HL-60/S4 treated with retinoic acid at 250 ng/mL for 4 days and 3 days (cell line): ENCODE measurements around the gene EGLN1.

Experiments used
- in situ Hi-C: fragments of 300-500 bp; cut with MboI; formaldehyde crosslinking; loops from 2 replicates; pipeline ENCODE4 v1.7.0; 2022; ENCODE audit warnings: low sequenced_read_pairs

Gene EGLN1

DNA sequence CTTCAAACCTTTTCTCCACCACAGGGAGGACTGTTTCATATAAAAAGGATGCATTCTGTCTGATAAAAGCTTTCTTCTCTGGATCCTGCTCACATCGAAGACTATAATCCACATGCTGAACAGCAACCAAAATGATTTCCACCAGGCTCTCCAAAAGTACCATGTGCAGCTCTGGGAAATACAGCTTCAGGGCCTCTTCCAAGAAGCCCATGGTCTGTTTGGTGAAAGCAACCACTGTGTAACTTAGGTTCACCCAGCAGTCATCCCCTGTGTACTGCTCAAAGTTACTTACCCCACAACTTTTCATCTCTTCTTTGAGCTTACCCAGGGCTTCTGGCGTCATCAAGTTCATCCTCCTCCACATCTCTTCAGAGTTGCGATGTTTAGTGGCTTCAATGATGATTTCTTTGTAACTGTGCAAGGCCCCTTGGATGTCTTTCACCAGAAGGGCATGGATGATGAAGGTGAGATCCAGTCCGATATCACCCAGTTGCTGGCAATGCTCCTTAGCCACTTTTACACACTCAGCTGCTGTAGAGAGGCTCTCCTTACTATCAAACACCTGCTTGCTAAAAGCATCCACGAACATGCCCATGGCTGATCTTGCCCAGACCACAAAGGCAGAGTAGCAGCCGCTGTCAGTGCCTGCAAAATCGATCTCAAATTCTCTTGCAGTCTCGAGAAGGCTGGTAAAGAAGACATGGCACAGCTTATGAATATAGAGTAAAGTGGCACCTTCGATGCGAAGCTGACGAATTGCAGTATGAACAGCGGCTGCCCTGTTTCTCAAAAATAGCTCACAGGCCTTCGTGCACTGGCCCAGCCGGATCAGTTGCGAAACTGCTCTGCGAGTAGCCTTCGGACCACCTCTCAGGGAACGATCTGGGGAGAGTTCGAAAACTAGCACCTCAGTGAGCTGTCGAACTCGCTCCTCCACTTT lies 86.2 kb downstream of the EGLN1 start:
- in situ Hi-C loops = no loop called here

DNA sequence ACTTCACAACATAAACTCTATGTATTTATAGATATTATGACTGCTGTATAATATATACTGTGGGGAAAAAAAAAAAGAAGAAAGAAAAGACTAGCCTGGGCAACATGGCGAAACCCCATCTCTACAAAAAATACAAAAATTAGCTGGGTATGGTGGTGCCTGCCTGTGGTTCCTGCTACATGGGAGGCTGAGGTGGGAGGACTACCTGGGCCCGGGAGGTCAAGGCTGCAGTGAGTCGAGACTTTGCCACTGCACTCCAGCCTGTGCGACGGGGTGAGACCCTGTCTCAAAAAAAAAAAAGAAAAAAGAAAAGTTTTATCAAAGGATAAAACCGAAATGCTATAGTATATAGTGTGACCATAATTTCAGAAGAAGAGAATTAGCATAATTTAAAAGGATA lies 87.1 kb downstream of the EGLN1 start:
- in situ Hi-C loops = no loop called here

DNA sequence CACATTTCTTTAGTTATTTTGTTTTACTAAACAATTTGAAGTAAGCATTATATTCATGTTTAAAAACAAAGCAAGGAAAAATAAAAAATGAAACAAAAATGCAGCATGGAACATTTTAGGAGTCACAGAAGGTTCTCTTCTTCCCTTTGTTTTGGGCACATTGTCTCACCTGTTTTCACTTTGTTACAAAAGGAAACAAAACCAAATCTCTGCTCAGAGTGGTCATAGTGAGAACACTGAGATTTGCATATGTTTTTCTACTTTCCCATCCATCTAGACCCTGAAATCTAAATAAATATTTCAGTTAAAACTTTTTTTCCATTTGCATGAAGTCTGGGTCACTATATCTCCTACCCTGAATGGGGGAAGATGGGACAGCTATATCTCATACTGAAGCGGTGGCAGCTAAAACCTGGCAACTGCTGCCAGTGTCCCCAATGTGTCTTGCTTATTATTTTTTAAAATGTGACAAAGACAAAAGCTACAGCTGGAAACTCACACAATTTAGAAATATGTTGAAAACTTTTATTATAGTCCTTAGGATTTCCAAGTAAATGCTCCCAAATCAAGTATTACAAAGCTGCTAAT lies 87.9 kb downstream of the EGLN1 start:
- in situ Hi-C loops = no loop called here

DNA sequence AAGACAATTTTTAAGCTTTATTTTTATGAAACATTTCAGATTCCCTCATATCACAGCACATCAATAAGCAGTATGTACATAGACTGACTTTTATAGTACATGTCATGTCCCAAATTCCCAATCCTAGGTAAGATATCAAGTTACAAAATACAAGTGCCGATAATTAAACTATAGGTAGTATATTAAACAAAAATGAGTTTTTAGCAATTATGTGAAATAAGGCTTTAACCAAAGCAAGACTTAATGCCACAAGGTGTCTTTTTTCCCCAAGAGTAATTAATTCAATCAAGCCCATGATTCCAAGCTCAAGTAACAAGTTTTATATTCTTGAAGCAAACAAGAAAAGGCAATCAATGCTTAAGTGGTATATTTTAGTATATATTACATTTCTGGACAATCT lies 89.3 kb downstream of the EGLN1 start:
- in situ Hi-C loops = no loop called here

DNA sequence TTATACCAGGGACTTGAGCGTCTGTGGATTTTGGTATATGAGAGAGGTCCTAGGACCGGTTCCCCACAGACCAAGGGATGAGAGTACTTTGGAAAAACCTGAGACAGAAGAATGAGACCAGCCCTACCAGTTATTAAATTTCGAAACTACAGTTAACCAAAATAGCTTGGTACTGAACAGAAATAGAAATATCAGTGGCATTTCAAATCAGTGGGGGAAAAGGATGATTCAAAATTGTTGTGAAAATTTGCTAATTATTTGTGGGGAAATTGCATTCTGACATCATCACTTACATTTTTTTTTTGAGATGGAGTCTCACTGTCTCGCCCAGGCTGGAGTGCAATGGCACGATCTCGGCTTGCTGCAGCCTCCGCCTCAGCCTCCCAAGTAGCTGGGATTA lies 92.6 kb downstream of the EGLN1 start:
- in situ Hi-C loops = no loop called here

DNA sequence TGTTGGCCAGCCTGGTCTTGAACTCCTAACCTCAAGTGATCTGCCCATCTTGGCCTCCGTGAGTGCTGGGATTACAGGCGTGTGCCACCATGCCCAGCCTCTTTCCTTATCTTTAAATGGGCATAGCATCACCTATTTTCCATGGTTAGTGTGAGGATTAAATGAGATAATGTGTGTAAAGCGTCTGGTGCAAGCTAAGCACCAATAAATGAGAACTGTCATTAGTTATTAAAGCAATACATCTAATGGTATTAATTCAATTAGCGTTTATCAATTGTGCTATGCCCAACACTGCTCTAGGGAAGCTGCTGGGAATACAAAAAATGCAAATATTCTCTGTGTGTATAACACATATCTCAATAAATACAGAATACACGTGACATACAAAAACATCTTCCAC lies 94.5 kb downstream of the EGLN1 start:
- in situ Hi-C loops = no loop called here

DNA sequence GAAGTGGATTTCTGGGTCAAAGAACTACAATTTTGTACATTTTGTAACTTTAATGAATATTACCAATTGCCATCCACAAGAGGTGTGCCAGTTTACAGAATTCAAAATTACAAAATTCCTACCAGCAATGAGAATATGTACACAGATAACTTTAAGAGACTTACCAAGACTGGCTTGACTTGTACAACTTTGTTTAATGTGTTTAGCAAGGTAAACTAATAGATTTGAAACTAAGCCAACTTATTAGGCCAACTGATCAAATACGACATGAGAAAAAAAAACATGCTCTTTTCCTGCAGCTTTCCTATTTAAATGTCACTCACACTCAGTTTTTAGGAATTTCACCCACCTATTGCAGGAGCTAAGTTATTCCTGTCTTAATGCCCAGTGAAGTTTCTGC lies 95.8 kb downstream of the EGLN1 start:
- in situ Hi-C loops = no loop called here

DNA sequence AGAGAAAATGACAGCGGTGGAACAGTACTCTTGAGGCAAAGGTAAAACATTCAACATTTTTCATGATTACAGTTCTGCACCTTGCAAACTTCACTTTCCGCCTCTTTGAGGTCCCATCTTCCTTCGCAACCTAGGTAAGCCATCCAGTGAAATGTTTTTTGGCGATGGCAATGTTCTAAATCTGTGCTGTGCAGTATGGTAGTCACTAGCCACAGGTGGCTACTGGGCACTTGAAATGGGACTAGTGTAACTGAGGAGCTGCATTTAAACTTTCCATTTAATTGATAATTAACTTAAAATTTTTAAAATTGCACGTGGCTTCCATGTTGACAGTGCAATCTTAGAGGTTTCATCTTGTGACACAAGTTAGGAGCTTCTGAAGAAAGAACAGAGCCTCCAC lies 97.4 kb downstream of the EGLN1 start:
- in situ Hi-C loops = no loop called here

DNA sequence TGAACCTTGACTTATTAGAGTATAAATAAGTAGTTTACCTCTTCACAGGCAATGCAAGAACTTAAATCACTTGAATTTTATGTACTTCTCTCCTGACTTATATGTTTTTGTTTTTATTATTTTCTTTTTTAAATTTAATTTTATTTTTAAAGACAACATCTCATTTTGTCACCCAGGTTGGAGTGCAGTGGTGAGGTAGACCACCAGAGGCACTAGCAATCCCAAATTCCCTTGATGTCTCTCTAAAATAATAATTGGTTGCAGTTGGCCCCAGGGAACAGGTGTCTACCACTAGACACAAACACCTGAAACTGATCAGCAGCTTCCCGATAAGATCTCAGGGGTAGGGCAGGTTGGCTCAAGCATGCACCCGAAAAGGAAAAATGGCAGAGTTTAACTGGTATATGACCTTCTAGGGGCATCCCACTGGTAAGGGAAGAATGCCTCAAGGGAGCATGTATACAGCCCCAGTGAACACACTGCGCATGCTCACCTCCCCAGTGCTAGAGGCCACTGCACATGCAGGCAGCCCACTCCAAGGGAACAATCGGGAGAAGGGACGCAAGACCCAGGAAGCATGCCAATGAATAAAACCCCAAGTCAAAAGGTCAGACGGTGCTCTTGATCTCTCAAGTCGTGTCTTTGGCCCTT lies 99.1 kb downstream of the EGLN1 start:
- in situ Hi-C loops = no loop called here

DNA sequence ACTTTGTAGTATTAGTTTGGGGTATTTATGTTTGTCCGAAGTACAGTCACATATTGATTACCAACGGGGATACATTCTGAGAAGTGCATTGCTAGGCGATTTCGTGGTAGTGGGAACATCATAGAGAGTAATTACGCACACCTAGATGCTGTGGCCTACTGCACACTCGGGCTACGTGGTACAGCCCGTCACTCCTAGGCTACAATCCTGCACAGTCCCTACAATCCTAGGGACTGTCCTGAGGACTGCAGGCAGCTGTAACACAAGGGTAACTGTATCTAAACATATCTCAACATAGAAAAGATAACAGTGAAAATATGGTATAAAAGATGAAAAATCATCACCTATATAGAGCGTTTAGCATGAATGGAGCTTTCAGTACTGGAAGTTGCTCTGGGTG lies 103.0 kb downstream of the EGLN1 start:
- in situ Hi-C loops = no loop called here

DNA sequence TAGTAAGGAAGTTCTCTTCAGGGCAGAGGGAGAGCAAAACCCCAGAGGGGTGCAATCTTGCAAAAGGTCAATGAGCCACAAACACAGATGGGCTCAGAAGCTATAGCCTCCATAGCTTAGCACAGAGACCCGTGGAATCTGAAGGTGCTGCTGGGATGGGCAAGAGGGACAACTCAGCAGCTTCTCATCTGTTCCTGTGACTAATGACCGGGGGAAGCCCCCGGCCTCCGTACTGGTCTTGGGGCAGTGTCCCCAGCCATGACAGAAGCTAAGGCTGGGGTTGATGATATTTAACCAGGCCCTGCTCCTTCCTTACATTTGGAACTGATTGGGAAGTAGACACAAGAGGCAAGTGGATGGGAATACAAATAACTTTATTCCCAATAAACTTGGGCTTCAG lies 103.5 kb downstream of the EGLN1 start:
- in situ Hi-C loops = no loop called here

DNA sequence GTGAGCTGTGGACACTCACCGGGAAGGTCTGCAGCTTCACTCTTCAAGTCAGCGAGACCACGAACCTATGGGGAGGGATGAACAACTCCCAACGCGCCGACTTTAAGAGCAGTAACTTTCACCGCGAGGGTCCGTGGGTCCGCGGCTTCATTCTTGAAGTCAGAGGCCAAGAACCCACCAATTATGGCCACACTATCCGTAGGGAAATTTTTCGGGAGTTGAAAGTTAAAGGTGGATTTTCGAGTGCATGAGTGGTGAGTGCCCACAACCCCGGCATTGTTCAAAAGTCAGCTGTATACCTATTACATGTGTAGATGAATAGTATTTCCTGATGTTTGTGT lies 104.1 kb downstream of the EGLN1 start:
- in situ Hi-C loops = no loop called here

DNA sequence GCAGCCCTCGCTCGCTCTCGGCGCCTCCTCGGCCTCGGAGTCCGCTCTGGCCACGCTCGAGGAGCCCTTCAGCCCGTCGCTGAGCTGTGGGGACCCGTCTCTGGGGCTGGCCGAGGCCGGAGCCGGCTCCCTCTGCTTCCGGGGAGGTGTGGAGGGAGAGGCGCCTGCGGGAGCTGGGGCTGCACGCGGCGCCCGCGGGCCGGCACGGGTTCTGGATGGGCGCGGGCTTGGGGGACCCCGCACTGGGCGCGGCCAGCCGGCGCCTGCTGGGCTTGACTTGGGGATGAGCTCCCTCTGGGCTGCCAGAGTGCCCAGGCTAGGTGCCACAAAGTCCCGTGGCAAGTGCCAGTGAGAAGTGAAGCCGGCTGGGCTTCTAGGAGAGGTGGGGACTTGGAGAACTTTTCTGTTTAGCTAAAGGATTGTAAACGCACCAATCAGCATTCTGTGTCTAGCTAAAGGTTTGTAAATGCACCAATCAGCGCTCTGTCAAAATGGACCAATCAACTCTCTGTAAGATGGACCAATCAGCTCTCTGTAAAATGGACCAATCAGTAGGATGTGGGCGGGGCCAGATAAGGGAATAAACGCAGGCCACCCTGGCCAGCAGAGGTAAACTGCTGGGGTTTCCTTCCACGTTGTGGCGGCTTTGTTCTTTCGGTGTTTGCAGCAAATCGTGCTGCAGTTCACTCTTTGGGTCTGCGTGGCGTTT lies 104.6 kb downstream of the EGLN1 start:
- in situ Hi-C loops = no loop called here

DNA sequence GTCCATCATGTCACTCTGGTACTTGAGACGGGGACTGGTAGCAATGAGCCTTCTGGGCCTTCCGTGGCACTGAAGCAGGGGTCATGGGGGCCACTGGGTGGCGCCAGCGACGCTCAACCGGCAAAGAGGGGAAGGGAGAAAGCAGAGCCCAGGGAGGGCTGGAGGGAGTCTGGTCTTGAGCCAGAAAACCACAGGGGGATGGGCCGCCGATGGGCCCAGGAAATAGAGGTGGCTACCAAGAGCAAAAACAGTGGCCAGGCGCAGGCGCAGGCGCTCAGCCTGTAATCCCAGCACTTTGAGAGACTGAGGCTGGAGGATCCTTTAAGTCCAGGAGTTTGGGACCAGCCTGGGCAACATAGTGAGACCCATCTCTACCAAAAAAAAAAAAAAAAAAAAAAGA lies 106.2 kb downstream of the EGLN1 start:
- in situ Hi-C loops = no loop called here
